GM21737 (cell line): ENCODE measurements around the gene REG4.
"Not testable (repeated sequence)": the region's sequence is repeated elsewhere in the genome, so short reads cannot be mapped to it uniquely, and the experiment has no call there.

Source experiments
- ATAC-seq: cut with Tn5 transposase; IDR thresholded peaks from one replicate; pipeline ENCODE4 v1.9.1; 2021; ENCODE audit warnings: mild to moderate bottlenecking, moderate library complexity; ENCODE audit not compliant: unreplicated experiment

REG4 gene

GRCh38 chr1:119808491-119808890, 2.8 kb downstream of the REG4 start:
- no peak for ATAC-seq

- ATAC-seq = no peak
These were observed 4.8 kb downstream of the REG4 start for GRCh38 chr1:119806489-119806888.

GRCh38 chr1:119805746-119806145, 5.5 kb downstream of the REG4 start:
- no peak for ATAC-seq

GRCh38 chr1:119805247-119805646, 6.0 kb downstream of the REG4 start:
- ATAC-seq = no peak

- ATAC-seq = no peak
These were observed 11.6 kb downstream of the REG4 start for GRCh38 chr1:119799599-119800177.

- ATAC-seq = no peak
These were observed 12.3 kb downstream of the REG4 start for GRCh38 chr1:119799003-119799402.

GRCh38 chr1:119797606-119798005, 13.7 kb downstream of the REG4 start:
- ATAC-seq = no peak

- no peak for ATAC-seq
These were observed 14.1 kb downstream of the REG4 start for GRCh38 chr1:119797162-119797561.

GRCh38 chr1:119795261-119796200, 15.7 kb downstream of the REG4 start:
- no peak for ATAC-seq

GRCh38 chr1:119794876-119795240, 16.4 kb downstream of the REG4 start:
- no peak for ATAC-seq

GRCh38 chr1:119794230-119794875, 16.9 kb downstream of the REG4 start:
- ATAC-seq = no peak

- no peak for ATAC-seq
These were observed 19.9 kb downstream of the REG4 start for GRCh38 chr1:119791377-119791776.

GRCh38 chr1:119790451-119791198, 20.6 kb downstream of the REG4 start:
- ATAC-seq = no peak

- ATAC-seq = no peak
These were observed 23.5 kb downstream of the REG4 start for GRCh38 chr1:119787776-119788175.

- not testable (repeated sequence) for ATAC-seq
These were observed 24.7 kb downstream of the REG4 start for GRCh38 chr1:119786473-119787050.

- ATAC-seq = not testable (repeated sequence)
These were observed 25.2 kb downstream of the REG4 start for GRCh38 chr1:119786046-119786445.

- no peak for ATAC-seq
These were observed 27.0 kb downstream of the REG4 start for GRCh38 chr1:119784191-119784781.

GRCh38 chr1:119783354-119784185, 27.7 kb downstream of the REG4 start:
- no peak for ATAC-seq

GRCh38 chr1:119782631-119783325, 28.5 kb downstream of the REG4 start:
- ATAC-seq = no peak
